K562 (cell line): ENCODE measurements around the gene MUC22. TPM values are rescaled to one million over a fixed set of nuclear protein-coding genes. Genes with fewer than 3 reads are reported as not detected.

Experiments used
- ATAC-seq: fragments of 200-7000 bp; cut with Tn5 transposase; 3 replicates; pipeline ENCODE4 v1.9.1; 2020; ENCODE audit warnings: moderate library complexity
- BruUV-seq: library from RNA; stranded (reverse); fragments of 400-500 nt; replicated peaks from 2 replicates; lab custom pipeline; 2021; lab: Mats Ljungman, UMichigan
- CTCF ChIA-PET: fragments of 300-600 bp; formaldehyde crosslinking; extraction: SDS; loops from one replicate; lab custom pipeline; 2021; ENCODE audit warnings: low intra/inter-chr PET ratio; lab: Yijun Ruan, JAX
- POLR2A ChIA-PET: fragments of 300-600, 350-650 bp; sonication (Branson Sonifier 250); formaldehyde crosslinking; extraction: SDS; loops from one replicate; lab custom pipeline; 2021; ENCODE audit warnings: antibody characterized with exemption, inconsistent platforms; lab: Yijun Ruan, JAX
- DNase-seq, 4 experiments: peaks; one replicate each; pipeline versions ENCODE4 v3.0.0 to v3.0.0-alpha.2; 2011 to 2018; ENCODE audit warnings: low spot score in 3 of 4, mixed read lengths in 3 of 4; ENCODE audit errors: extremely low read depth in 1 of 4
- FAIRE-seq: peaks from 2 replicates; lab custom pipeline; 2011; peaks lifted over from hg19 to GRCh38; lab: Jason Lieb, UNC
- H2AFZ ChIP-seq: 2 replicates; pipeline ENCODE4 v1.6.0; 2011; ENCODE audit warnings: low read depth, low read length, control low read depth, inconsistent platforms
- H3K27ac ChIP-seq: fragments of 200-600 bp; 3 replicates; pipeline ENCODE4 v1.8.0; 2011; ENCODE audit warnings: low read depth, mild to moderate bottlenecking, control low read depth, inconsistent platforms, low read length, moderate library complexity, mixed read lengths; ENCODE audit errors: extremely low read depth
- H3K27me3 ChIP-seq, 2 experiments: fragments of 300-600 bp in 1 of 2; 2 replicates in 1 of 2; 3 replicates in 1 of 2; pipeline versions ENCODE4 v1.6.0 to v1.8.0; 2011; ENCODE audit warnings: inconsistent platforms in 2 of 2, low read length in 2 of 2, mild to moderate bottlenecking in 1 of 2, mixed read lengths in 1 of 2, moderate library complexity in 1 of 2; ENCODE audit not compliant: control insufficient read depth in 2 of 2, insufficient read depth in 2 of 2
- H3K36me3 ChIP-seq: fragments of 300-600 bp; 3 replicates; pipeline ENCODE4 v1.8.0; 2011; ENCODE audit warnings: mild to moderate bottlenecking, low read length, inconsistent platforms; ENCODE audit not compliant: control insufficient read depth, insufficient read depth
- H3K4me1 ChIP-seq, 2 experiments: fragments of 200-600 bp in 1 of 2; replicated peaks in 1 of 2; 2 replicates in 1 of 2; 3 replicates in 1 of 2; pipeline versions ENCODE4 v1.5.1 to v1.8.0; 2011; ENCODE audit warnings: inconsistent platforms in 2 of 2, low read length in 2 of 2, mild to moderate bottlenecking in 1 of 2, mixed read lengths in 1 of 2, moderate library complexity in 1 of 2; ENCODE audit not compliant: control insufficient read depth in 2 of 2, insufficient read depth in 2 of 2
- H3K4me2 ChIP-seq: 2 replicates; pipeline ENCODE4 v1.6.1; 2011; ENCODE audit warnings: low read length, control low read depth, inconsistent platforms, mixed read lengths; ENCODE audit not compliant: insufficient read depth
- H3K4me3 ChIP-seq: fragments of 200-600 bp; sonication (generic), shearing (Covaris generic); 2 replicates; pipeline ENCODE4 v1.5.1; 2016; ENCODE audit warnings: control low read depth, inconsistent platforms
- H3K79me2 ChIP-seq: fragments of 200-600 bp; 3 replicates; pipeline ENCODE4 v1.8.0; 2011; ENCODE audit warnings: low read length, inconsistent platforms; ENCODE audit not compliant: control insufficient read depth, insufficient read depth
- H3K9ac ChIP-seq, 2 experiments: 2 replicates each; pipeline versions ENCODE4 v1.6.0 to v1.6.1; 2011; ENCODE audit warnings: low read depth in 2 of 2, low read length in 2 of 2, control low read depth in 1 of 2, inconsistent platforms in 1 of 2, mild to moderate bottlenecking in 1 of 2, mixed read lengths in 1 of 2; ENCODE audit not compliant: insufficient read depth in 1 of 2
- H3K9me1 ChIP-seq: one replicate; pipeline ENCODE4 v1.6.0; 2011; ENCODE audit warnings: inconsistent platforms, mild to moderate bottlenecking, low read length, moderate library complexity; ENCODE audit not compliant: control insufficient read depth, insufficient read depth
- H3K9me3 ChIP-seq: replicated peaks from 2 replicates; pipeline ENCODE4 v1.5.1; 2011; ENCODE audit warnings: low read depth, low read length, inconsistent platforms; ENCODE audit not compliant: control insufficient read depth, insufficient read depth
- H4K20me1 ChIP-seq: replicated peaks from 2 replicates; pipeline ENCODE4 v1.6.1; 2011; ENCODE audit warnings: low read length, inconsistent platforms, mixed read lengths; ENCODE audit not compliant: control insufficient read depth, insufficient read depth
- DACH1 ChIP-seq: fragments of 450-650 bp; IDR thresholded peaks from 2 replicates; pipeline ENCODE4 v1.6.1; 2018; ENCODE audit not compliant: partially characterized antibody
- NR2C2 ChIP-seq, 2 experiments: fragments of 200-800 bp in 1 of 2; sonication (Bioruptor generic) in 1 of 2; sonication (generic) in 1 of 2; formaldehyde crosslinking in 1 of 2; IDR thresholded peaks; 2 replicates each; pipeline versions ENCODE4 v1.6.1 to v1.8.0; 2016 to 2022; ENCODE audit warnings: mild to moderate bottlenecking in 1 of 2, missing compliant biosample characterization in 1 of 2, missing genetic modification characterization in 1 of 2, missing genetic modification reagents in 1 of 2
- SMC3 ChIP-seq: conservative IDR thresholded peaks from 2 replicates; pipeline ENCODE4 v1.6.1; 2011; ENCODE audit warnings: low read depth, low read length, improper control_type of control experiment; ENCODE audit not compliant: insufficient read depth
- TCF7 ChIP-seq: sonication (generic); IDR thresholded peaks from 2 replicates; pipeline ENCODE4 v1.6.1; 2016; ENCODE audit warnings: antibody characterized with exemption, borderline replicate concordance
- TEAD4 ChIP-seq, 2 experiments: sonication (generic) in 1 of 2; formaldehyde crosslinking in 1 of 2; IDR thresholded peaks; 2 replicates each; pipeline versions ENCODE4 v1.6.1 to v1.8.0; 2012 to 2022; ENCODE audit warnings: borderline replicate concordance in 1 of 2, inconsistent platforms in 1 of 2, low read length in 1 of 2, mild to moderate bottlenecking in 1 of 2, missing genetic modification reagents in 1 of 2
- XRCC4 ChIP-seq: IDR thresholded peaks from one replicate; pipeline ENCODE4 v1.6.1; 2011; ENCODE audit not compliant: insufficient read depth, insufficient read length; ENCODE audit errors: extremely low read depth
- WGBS: fragments of 100-300 bp; shearing (Covaris generic); methylation state at CpG from one replicate; pipeline ENCODE4 v1.1.6; 2016; ENCODE audit warnings: low coverage, mixed read lengths; ENCODE audit not compliant: insufficient coverage; ENCODE audit errors: missing lambda C conversion rate; 5-methylcytosine and 5-hydroxymethylcytosine counted together
- in situ Hi-C: fragments of 300-500 bp; cut with MboI; formaldehyde crosslinking; loops from 4 replicates; pipeline ENCODE4 v1.15.0; 2018; ENCODE audit warnings: inconsistent platforms, mixed read lengths
- intact Hi-C: fragments of 100-400 bp; cut with micrococcal nuclease; formaldehyde crosslinking; loops from 2 replicates; pipeline ENCODE4 v1.14.2; 2022
- polyA plus RNA-seq, 8 experiments: library from polyadenylated mRNA; depleted of rRNA in 4 of 8; stranded (reverse) in 5 of 8; unstranded in 3 of 8; fragments of >200 nt; fragmentation: Nextera tagmentation in 2 of 8; fragmentation: Illumina TruSeq in 1 of 8; extraction: Ambion mirVana in 2 of 8; extraction: Trizol in 1 of 8; gene quantifications; 2 replicates each; pipeline versions ENCODE4 v1.2.1 to v1.2.3, GENCODE V29; 2011 to 2014; ENCODE audit warnings: inconsistent platforms in 1 of 8, missing spikeins in 1 of 8
- total RNA-seq, 7 experiments: library from RNA; depleted of rRNA in 6 of 7; stranded (reverse); fragments of >200 nt in 6 of 7; fragmentation: Illumina TruSeq in 2 of 7; extraction: Trizol in 2 of 7; gene quantifications; 2 replicates each; pipeline versions ENCODE4 v1.2.1 to v1.2.3, GENCODE V29; 2011 to 2021; ENCODE audit warnings: low replicate concordance in 1 of 7
- TF ChIP-seq, protein P1 (sequence below): fragments of 250-450 bp; sonication (Bioruptor Pico); IDR thresholded peaks from 2 replicates; pipeline ENCODE4 v1.8.0; 2022; ENCODE audit warnings: inconsistent platforms
- TF ChIP-seq, protein P2 (sequence below): sonication (generic); formaldehyde crosslinking; IDR thresholded peaks from 2 replicates; pipeline ENCODE4 v1.8.0; 2022; ENCODE audit warnings: mild to moderate bottlenecking, low read depth, missing genetic modification reagents

MUC22 gene
- total and polyA plus RNA-seq, 9 of the 15 experiments (the other 6 are each of a cell fraction or from before 2014, with no cell fraction given), result 0.01 to 0.03 TPM; not detected in 7

DNA sequence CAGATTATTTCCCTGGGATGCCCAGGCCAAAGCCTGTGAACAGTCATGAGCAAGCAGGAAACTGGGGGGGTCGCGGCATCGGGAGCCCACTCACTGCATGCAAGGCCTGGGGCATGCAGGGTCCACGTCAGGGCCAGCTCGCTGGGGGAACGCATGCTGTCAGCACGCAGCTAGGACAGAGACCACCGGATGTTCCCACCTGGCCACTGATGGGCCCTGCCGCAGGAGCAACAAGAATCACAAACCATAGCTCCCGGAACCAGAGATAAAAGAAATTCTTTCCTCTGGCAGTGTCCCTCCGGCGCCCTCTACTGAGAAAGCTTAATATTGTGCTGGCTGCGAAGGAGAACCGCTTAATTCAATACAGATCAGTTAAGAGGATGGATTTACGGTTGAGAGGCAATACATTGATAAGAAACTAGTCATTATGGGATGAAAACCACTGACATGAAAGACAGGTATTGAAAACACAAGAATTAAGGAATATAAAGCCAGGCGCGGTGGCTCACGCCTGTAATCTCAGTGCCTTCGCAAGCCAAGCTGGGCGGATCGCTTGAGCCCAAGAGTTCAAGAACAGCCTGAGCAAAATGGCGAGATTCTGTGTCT lies 69.5 kb downstream of the MUC22 start (continued):
- TF ChIP-seq, protein P1, sequence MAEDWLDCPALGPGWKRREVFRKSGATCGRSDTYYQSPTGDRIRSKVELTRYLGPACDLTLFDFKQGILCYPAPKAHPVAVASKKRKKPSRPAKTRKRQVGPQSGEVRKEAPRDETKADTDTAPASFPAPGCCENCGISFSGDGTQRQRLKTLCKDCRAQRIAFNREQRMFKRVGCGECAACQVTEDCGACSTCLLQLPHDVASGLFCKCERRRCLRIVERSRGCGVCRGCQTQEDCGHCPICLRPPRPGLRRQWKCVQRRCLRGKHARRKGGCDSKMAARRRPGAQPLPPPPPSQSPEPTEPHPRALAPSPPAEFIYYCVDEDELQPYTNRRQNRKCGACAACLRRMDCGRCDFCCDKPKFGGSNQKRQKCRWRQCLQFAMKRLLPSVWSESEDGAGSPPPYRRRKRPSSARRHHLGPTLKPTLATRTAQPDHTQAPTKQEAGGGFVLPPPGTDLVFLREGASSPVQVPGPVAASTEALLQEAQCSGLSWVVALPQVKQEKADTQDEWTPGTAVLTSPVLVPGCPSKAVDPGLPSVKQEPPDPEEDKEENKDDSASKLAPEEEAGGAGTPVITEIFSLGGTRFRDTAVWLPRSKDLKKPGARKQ (CRISPR knock-in tag), result peak; percentile 88
- TF ChIP-seq TCF7, result no peak
- peak; percentile 7 for TF ChIP-seq DACH1
- TF ChIP-seq NR2C2 (CRISPR knock-in tag; IDR thresholded peaks at IDR 0.05), result 0 out of 2 replicates have a peak, but pooled peaks have one; percentile 22
- no peak for TF ChIP-seq NR2C2 (tag; IDR thresholded peaks at IDR 0.05)
- peak; percentile 44 for TF ChIP-seq TEAD4 (IDR thresholded peaks at IDR 0.05; ENCODE audit: low read length)
- no peak for TF ChIP-seq TEAD4 (CRISPR knock-in tag; IDR thresholded peaks at IDR 0.05; ENCODE audit: borderline replicate concordance)
- TF ChIP-seq SMC3, result peak; percentile 68

DNA sequence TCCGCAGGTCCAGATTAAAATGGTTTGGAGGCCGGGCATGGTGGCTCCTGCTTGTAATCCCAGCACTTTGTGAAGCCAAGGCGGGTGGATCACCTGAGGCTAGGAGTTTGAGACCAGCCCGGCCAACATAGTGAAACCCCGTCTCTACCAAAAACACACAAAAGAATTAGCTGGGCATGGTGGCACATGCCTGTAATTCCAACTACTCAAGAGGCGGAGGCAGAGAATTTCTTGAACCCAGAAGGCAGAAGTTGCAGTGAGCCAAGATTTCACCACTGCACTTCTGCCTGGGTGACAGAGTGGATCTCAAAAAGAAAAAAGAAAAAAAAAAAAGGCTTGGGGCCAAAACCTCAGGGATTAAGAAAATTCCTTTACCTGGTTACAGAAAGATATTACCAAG lies 71.6 kb downstream of the MUC22 start:
- intact Hi-C loops, result loop anchor here (5.0 kb wide), 2 partner anchors 205 to 340 kb away; partner anchors contain the start of genes FLOT1 and IER3
- FAIRE-seq (no peak), DNase-seq (no peak), ATAC-seq (no peak)
- H3K9me1 ChIP-seq, result no peaks in the 10 kb centered on the region
- H3K27ac ChIP-seq, result no peak overlapping the region
- H3K36me3 ChIP-seq, result no peaks in the 10 kb centered on the region
- no peak overlapping the region for H3K4me3 ChIP-seq
- TF ChIP-seq, protein P2, sequence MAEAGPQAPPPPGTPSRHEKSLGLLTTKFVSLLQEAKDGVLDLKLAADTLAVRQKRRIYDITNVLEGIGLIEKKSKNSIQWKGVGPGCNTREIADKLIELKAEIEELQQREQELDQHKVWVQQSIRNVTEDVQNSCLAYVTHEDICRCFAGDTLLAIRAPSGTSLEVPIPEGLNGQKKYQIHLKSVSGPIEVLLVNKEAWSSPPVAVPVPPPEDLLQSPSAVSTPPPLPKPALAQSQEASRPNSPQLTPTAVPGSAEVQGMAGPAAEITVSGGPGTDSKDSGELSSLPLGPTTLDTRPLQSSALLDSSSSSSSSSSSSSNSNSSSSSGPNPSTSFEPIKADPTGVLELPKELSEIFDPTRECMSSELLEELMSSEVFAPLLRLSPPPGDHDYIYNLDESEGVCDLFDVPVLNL (CRISPR knock-in tag), result no peak
- TF ChIP-seq XRCC4, result no peak
- H3K9ac ChIP-seq, result no peak overlapping the region
- in situ Hi-C loops, result loop anchor here (10.0 kb wide), 1 partner anchor 407 kb away; the partner anchor contains the start of gene DHX16
- no peaks in the 10 kb centered on the region for H3K9me3 ChIP-seq
- H2AFZ ChIP-seq, result no peak overlapping the region
- no peaks in the 10 kb centered on the region for H3K79me2 ChIP-seq
- BruUV-seq, result no TSS peak
- no peak overlapping the region for H3K4me2 ChIP-seq
- peaks cover 12 to 14% of the 10 kb centered on the region in 2 experiments for H3K4me1 ChIP-seq
- H3K27me3 ChIP-seq, result no peaks in the 10 kb centered on the region
- ChIA-PET CTCF (interaction anchor here (0.7 to 3.1 kb wide), 2 partner anchors 166 to 355 kb away, joined by 3 to 19 read pairs; no protein-coding TSS in a partner anchor), POLR2A (interaction anchor here (0.7 to 1.2 kb wide), 4 partner anchors 11 to 260 kb away, joined by 3 to 5 read pairs (median 3); no protein-coding TSS in a partner anchor)
- H4K20me1 ChIP-seq, result no peaks in the 10 kb centered on the region
- WGBS, result 30% methylated on average over 6 of the region's 6 CpGs
